ENCODE results near the gene RABGGTA.

GRCh38 chr14:24313913-24314312, 42.5 kb upstream of the RABGGTA start:
- TF ChIP-seq CTBP1 (IDR thresholded peaks at IDR 0.05; ENCODE audit: borderline replicate concordance) (no peak), SP1 (IDR thresholded peaks at IDR 0.05) (no peak), BHLHE40 (IDR thresholded peaks at IDR 0.05; ENCODE audit: borderline replicate concordance) (no peak), ELF4 (IDR thresholded peaks at IDR 0.05) (no peak)

All from HEK293T (cell line).